Uterus (tissue), 4 donors: Measurements from ENCODE around the gene KLK14. TPM values are rescaled to one million over a fixed set of nuclear protein-coding genes. Genes with fewer than 3 reads are reported as not detected.

Experiments used
- DNase-seq, 2 donors: peaks; one replicate each; pipeline ENCODE4 v3.0.0-alpha.2; 2019 to 2020
- H3K27ac ChIP-seq, 2 donors: fragments of 200-600 bp; sonication (generic); 1 replicate in 1 of 2; 2 replicates in 1 of 2; pipeline ENCODE4 v1.5.1; 2016 to 2018
- H3K27me3 ChIP-seq, 2 donors: fragments of 200-600 bp; sonication (generic); one replicate each; pipeline ENCODE4 v1.5.1; 2018 to 2019; ENCODE audit warnings: control low read depth in 1 of 2
- H3K36me3 ChIP-seq, 2 donors: fragments of 200-600 bp; sonication (generic); one replicate each; pipeline ENCODE4 v1.5.1; 2019; ENCODE audit warnings: control low read depth in 1 of 2
- H3K4me1 ChIP-seq, 2 donors: fragments of 200-600 bp; sonication (generic); one replicate each; pipeline ENCODE4 v1.5.1; 2018 to 2019; ENCODE audit warnings: control low read depth in 1 of 2
- H3K4me3 ChIP-seq, 2 donors: fragments of 200-600 bp; sonication (generic); 1 replicate in 1 of 2; 2 replicates in 1 of 2; pipeline ENCODE4 v1.5.1; 2018 to 2019; ENCODE audit warnings: mild to moderate bottlenecking in 1 of 2
- H3K9me3 ChIP-seq, 2 donors: fragments of 200-600 bp; sonication (generic); one replicate each; pipeline ENCODE4 v1.5.1; 2019; ENCODE audit warnings: control low read depth in 1 of 2
- CTCF ChIP-seq, 4 experiments: fragments of 200-600 bp in 2 of 4; fragments of 450-650 bp in 2 of 4; sonication (generic) in 2 of 4; IDR thresholded peaks; one replicate each; pipeline ENCODE4 v1.5.1; 2016 to 2019; ENCODE audit warnings: antibody characterized with exemption in 4 of 4, mild to moderate bottlenecking in 2 of 4, moderate library complexity in 1 of 4
- POLR2A ChIP-seq, 2 donors: fragments of 450-650 bp; IDR thresholded peaks; one replicate each; pipeline ENCODE4 v1.6.1; 2016; ENCODE audit warnings: antibody characterized with exemption in 2 of 2, mild to moderate bottlenecking in 1 of 2, moderate library complexity in 1 of 2
- intact Hi-C: fragments of 100-400 bp; cut with DNase I; formaldehyde crosslinking; loops from one replicate; pipeline ENCODE4 v1.15.1; 2023; ENCODE audit warnings: low total_unique reads
- total RNA-seq, 4 donors: library from RNA; depleted of rRNA in 3 of 4; stranded (reverse); fragments of >200 nt in 3 of 4; gene quantifications; one replicate each; pipeline versions ENCODE4 v1.1.0 to v1.2.4, GENCODE V29; 2014 to 2023
- donor health status: DM: yes; HTN: yes; CAD: no.

The KLK14 gene
- total RNA-seq, 4 donors from 2014 or later, result 0.76 TPM; not detected in 3

- Histone ChIP-seq H3K27ac (no peak overlapping the region), H3K4me3 (no peak overlapping the region), H3K4me1 (no peaks in the 10 kb centered on the region), H3K9me3 (no peaks in the 10 kb centered on the region), H3K27me3 (no peaks in the 10 kb centered on the region), H3K36me3 (no peaks in the 10 kb centered on the region)
- TF ChIP-seq POLR2A (IDR thresholded peaks at IDR 0.05), result no peak
- DNase-seq, result no peak
- intact Hi-C loops, result no loop called here
Measured at GRCh38 chr19:51127032-51127431, 44.3 kb upstream of the KLK14 start.

GRCh38 chr19:51125421-51126075, 42.9 kb upstream of the KLK14 start:
- no peak for DNase-seq
- no peaks in the 10 kb centered on the region for H3K36me3 ChIP-seq
- TF ChIP-seq CTCF (IDR thresholded peaks at IDR 0.05) (no peak), POLR2A (IDR thresholded peaks at IDR 0.05) (no peak)
- intact Hi-C loops, result no loop called here
- H3K9me3 ChIP-seq, result no peaks in the 10 kb centered on the region
- H3K27ac ChIP-seq, result no peak overlapping the region
- H3K4me1 ChIP-seq, result no peaks in the 10 kb centered on the region
- H3K27me3 ChIP-seq, result no peaks in the 10 kb centered on the region
- no peak overlapping the region for H3K4me3 ChIP-seq

GRCh38 chr19:51124729-51125128, 42.0 kb upstream of the KLK14 start, which contains the start of gene SIGLEC9:
Gene SIGLEC9 (plus strand): TSS chr19:51124906. CDS start chr19:51124975, 69 bp downstream.
- Histone ChIP-seq H3K27me3 (no peaks in the 10 kb centered on the region), H3K9me3 (no peaks in the 10 kb centered on the region), H3K27ac (no peak within 1 kb of the TSS), H3K36me3 (no peaks in the 10 kb centered on the region), H3K4me1 (no peaks in the 10 kb centered on the region), H3K4me3 (no peak within 1 kb of the TSS)
- TF ChIP-seq CTCF (IDR thresholded peaks at IDR 0.05), result no peak
- intact Hi-C loops, result no loop called here
- no peak for DNase-seq

GRCh38 chr19:51124216-51124615, 41.5 kb upstream of the KLK14 start:
- no peak for DNase-seq
- no peaks in the 10 kb centered on the region for H3K9me3 ChIP-seq
- TF ChIP-seq CTCF (IDR thresholded peaks at IDR 0.05) (no peak), POLR2A (IDR thresholded peaks at IDR 0.05) (no peak)
- H3K36me3 ChIP-seq, result no peaks in the 10 kb centered on the region
- no peaks in the 10 kb centered on the region for H3K4me1 ChIP-seq
- intact Hi-C loops, result no loop called here
- H3K4me3 ChIP-seq, result no peak overlapping the region
- no peaks in the 10 kb centered on the region for H3K27me3 ChIP-seq
- no peak overlapping the region for H3K27ac ChIP-seq

- Histone ChIP-seq H3K4me1 (no peaks in the 10 kb centered on the region), H3K36me3 (no peaks in the 10 kb centered on the region), H3K27me3 (no peaks in the 10 kb centered on the region), H3K27ac (no peak overlapping the region), H3K9me3 (no peaks in the 10 kb centered on the region), H3K4me3 (no peak overlapping the region)
- no peak for DNase-seq
- TF ChIP-seq CTCF (IDR thresholded peaks at IDR 0.05) (no peak), POLR2A (IDR thresholded peaks at IDR 0.05) (no peak)
- intact Hi-C loops, result no loop called here
Measured at GRCh38 chr19:51123802-51124201, 41.1 kb upstream of the KLK14 start.

GRCh38 chr19:51123381-51123800, 40.7 kb upstream of the KLK14 start:
- no peaks in the 10 kb centered on the region for H3K4me1 ChIP-seq
- H3K36me3 ChIP-seq, result no peaks in the 10 kb centered on the region
- H3K9me3 ChIP-seq, result no peaks in the 10 kb centered on the region
- H3K27ac ChIP-seq, result no peak overlapping the region
- intact Hi-C loops, result no loop called here
- TF ChIP-seq POLR2A (IDR thresholded peaks at IDR 0.05) (no peak), CTCF (IDR thresholded peaks at IDR 0.05) (no peak)
- H3K4me3 ChIP-seq, result no peak overlapping the region
- H3K27me3 ChIP-seq, result no peaks in the 10 kb centered on the region
- DNase-seq, result no peak
